ENCODE data around the gene MRPL45. TPM values are rescaled to one million over a fixed set of nuclear protein-coding genes. Genes with fewer than 3 reads are reported as not detected.

Gene MRPL45
- total and polyA plus RNA-seq, 2 of the 13 experiments (the other 11 are each of a cell fraction or from before 2014, with no cell fraction given): 89.5 to 157 TPM

GRCh38 chr17:38349097-38349730 is 52.2 kb downstream of the MRPL45 start (continued):
- TF ChIP-seq HNF4G (IDR thresholded peaks at IDR 0.05; ENCODE audit: borderline replicate concordance, low read depth, low read length): no peak
- TF ChIP-seq HNF4G (CRISPR knock-in tag; IDR thresholded peaks at IDR 0.05; ENCODE audit: borderline replicate concordance, low read depth): no peak
- no peak for TF ChIP-seq STAT6 (CRISPR knock-in tag; IDR thresholded peaks at IDR 0.05; ENCODE audit: borderline replicate concordance)
- no peak for TF ChIP-seq THYN1 (CRISPR knock-in tag; IDR thresholded peaks at IDR 0.05; ENCODE audit: borderline replicate concordance, low read depth)
- TF ChIP-seq ZBED4 (CRISPR knock-in tag; IDR thresholded peaks at IDR 0.05; ENCODE audit: borderline replicate concordance): 0 out of 2 replicates have a peak, but pooled peaks have one; percentile 31
- TF ChIP-seq HMGXB4 (CRISPR knock-in tag; IDR thresholded peaks at IDR 0.05; ENCODE audit: borderline replicate concordance in 1 of 2, low read depth in 1 of 2): peak; percentile 75 to 88
- TF ChIP-seq SOX13 (IDR thresholded peaks at IDR 0.05): no peak
- no peak for TF ChIP-seq SOX13 (CRISPR knock-in tag; conservative IDR thresholded peaks at IDR 0.05 in 1 of 2, IDR thresholded peaks at IDR 0.05 in 1 of 2)
- no peak for TF ChIP-seq ONECUT2 (CRISPR knock-in tag; IDR thresholded peaks at IDR 0.05)
- no peak for TF ChIP-seq HDAC6 (IDR thresholded peaks at IDR 0.05; ENCODE audit: low read depth, low read length)
- TF ChIP-seq, protein P1, sequence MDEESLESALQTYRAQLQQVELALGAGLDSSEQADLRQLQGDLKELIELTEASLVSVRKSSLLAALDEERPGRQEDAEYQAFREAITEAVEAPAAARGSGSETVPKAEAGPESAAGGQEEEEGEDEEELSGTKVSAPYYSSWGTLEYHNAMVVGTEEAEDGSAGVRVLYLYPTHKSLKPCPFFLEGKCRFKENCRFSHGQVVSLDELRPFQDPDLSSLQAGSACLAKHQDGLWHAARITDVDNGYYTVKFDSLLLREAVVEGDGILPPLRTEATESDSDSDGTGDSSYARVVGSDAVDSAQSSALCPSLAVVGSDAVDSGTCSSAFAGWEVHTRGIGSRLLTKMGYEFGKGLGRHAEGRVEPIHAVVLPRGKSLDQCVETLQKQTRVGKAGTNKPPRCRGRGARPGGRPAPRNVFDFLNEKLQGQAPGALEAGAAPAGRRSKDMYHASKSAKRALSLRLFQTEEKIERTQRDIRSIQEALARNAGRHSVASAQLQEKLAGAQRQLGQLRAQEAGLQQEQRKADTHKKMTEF (CRISPR knock-in tag; IDR thresholded peaks at IDR 0.05): peak; percentile 67; the same call in 1 of the 2 replicates
- TF ChIP-seq NFATC3 (CRISPR knock-in tag; IDR thresholded peaks at IDR 0.05): no peak
- TF ChIP-seq, protein P2, sequence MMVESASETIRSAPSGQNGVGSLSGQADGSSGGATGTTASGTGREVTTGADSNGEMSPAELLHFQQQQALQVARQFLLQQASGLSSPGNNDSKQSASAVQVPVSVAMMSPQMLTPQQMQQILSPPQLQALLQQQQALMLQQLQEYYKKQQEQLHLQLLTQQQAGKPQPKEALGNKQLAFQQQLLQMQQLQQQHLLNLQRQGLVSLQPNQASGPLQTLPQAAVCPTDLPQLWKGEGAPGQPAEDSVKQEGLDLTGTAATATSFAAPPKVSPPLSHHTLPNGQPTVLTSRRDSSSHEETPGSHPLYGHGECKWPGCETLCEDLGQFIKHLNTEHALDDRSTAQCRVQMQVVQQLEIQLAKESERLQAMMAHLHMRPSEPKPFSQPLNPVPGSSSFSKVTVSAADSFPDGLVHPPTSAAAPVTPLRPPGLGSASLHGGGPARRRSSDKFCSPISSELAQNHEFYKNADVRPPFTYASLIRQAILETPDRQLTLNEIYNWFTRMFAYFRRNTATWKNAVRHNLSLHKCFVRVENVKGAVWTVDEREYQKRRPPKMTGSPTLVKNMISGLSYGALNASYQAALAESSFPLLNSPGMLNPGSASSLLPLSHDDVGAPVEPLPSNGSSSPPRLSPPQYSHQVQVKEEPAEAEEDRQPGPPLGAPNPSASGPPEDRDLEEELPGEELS (CRISPR knock-in tag; IDR thresholded peaks at IDR 0.05): no peak
- 0 out of 2 replicates have a peak, but pooled peaks have one; percentile 46 for TF ChIP-seq TGIF2 (CRISPR knock-in tag; IDR thresholded peaks at IDR 0.05)
- TF ChIP-seq ZFX (CRISPR knock-in tag; IDR thresholded peaks at IDR 0.05; ENCODE audit: low read depth): peak; percentile 53; the same call in 1 of the 2 replicates
- no peak for TF ChIP-seq ZBTB38 (CRISPR knock-in tag; IDR thresholded peaks at IDR 0.05)
